ENCODE results near the gene SLC9A5.

The SLC9A5 gene

DNA sequence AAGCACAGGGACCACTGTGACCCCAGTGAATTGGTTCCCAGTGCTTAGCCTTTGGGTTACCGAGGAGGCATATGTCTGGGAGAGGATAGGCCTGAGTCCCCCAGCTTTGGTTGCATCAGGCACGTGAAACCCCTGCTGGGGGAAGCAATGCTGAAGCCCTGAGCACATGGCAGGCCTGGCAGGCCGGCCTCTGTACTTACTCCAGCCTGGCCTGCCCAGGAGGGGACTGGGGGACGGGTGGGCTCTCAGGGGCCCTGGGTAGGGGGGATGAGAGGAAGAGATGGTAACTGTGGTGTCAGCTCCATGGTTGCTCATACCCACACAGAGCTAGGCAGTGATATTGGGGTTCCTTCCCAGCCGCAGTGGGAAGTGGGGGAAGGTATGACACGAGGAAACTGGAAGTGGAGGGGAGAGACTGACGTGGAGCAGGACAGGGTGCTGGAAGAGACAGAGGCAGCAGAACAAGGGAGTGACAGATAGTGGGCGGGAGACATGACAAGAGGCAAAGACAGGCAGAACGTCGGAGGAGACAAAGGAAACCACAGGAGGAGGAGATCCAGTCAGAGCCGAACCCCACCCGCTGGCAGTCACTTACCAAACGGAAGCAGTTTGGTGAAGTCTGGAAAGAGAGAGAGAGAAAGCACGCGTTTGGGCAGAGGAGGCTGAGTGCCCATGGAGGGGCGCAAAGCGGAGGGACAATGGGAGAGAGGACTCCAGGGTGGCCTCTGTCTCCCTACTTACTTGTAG is 12.8 kb upstream of the SLC9A5 start:
- peak in 1 of 2 experiments; percentile 31 for DNase-seq (ENCODE audit: low read depth in 1 of 2, low spot score in 1 of 2)
- no peak for TF ChIP-seq POLR2AphosphoS5 (IDR thresholded peaks at IDR 0.05; ENCODE audit: low read depth)
- TF ChIP-seq, protein P1, sequence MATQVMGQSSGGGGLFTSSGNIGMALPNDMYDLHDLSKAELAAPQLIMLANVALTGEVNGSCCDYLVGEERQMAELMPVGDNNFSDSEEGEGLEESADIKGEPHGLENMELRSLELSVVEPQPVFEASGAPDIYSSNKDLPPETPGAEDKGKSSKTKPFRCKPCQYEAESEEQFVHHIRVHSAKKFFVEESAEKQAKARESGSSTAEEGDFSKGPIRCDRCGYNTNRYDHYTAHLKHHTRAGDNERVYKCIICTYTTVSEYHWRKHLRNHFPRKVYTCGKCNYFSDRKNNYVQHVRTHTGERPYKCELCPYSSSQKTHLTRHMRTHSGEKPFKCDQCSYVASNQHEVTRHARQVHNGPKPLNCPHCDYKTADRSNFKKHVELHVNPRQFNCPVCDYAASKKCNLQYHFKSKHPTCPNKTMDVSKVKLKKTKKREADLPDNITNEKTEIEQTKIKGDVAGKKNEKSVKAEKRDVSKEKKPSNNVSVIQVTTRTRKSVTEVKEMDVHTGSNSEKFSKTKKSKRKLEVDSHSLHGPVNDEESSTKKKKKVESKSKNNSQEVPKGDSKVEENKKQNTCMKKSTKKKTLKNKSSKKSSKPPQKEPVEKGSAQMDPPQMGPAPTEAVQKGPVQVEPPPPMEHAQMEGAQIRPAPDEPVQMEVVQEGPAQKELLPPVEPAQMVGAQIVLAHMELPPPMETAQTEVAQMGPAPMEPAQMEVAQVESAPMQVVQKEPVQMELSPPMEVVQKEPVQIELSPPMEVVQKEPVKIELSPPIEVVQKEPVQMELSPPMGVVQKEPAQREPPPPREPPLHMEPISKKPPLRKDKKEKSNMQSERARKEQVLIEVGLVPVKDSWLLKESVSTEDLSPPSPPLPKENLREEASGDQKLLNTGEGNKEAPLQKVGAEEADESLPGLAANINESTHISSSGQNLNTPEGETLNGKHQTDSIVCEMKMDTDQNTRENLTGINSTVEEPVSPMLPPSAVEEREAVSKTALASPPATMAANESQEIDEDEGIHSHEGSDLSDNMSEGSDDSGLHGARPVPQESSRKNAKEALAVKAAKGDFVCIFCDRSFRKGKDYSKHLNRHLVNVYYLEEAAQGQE (IDR thresholded peaks at IDR 0.05; ENCODE audit: insufficient replicate concordance, low read depth), result no peak
- TF ChIP-seq SPI1 (IDR thresholded peaks at IDR 0.05; ENCODE audit: borderline replicate concordance, low read depth), result no peak
- TF ChIP-seq GABPA (IDR thresholded peaks at IDR 0.05; ENCODE audit: low read depth), result no peak
- TF ChIP-seq, protein P2, sequence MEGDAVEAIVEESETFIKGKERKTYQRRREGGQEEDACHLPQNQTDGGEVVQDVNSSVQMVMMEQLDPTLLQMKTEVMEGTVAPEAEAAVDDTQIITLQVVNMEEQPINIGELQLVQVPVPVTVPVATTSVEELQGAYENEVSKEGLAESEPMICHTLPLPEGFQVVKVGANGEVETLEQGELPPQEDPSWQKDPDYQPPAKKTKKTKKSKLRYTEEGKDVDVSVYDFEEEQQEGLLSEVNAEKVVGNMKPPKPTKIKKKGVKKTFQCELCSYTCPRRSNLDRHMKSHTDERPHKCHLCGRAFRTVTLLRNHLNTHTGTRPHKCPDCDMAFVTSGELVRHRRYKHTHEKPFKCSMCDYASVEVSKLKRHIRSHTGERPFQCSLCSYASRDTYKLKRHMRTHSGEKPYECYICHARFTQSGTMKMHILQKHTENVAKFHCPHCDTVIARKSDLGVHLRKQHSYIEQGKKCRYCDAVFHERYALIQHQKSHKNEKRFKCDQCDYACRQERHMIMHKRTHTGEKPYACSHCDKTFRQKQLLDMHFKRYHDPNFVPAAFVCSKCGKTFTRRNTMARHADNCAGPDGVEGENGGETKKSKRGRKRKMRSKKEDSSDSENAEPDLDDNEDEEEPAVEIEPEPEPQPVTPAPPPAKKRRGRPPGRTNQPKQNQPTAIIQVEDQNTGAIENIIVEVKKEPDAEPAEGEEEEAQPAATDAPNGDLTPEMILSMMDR (IDR thresholded peaks at IDR 0.05; ENCODE audit: insufficient read depth, low read length), result no peak
- H3K4me3 ChIP-seq (replicated peaks; ENCODE audit: insufficient read depth, low read length), result no peak overlapping the region
- peak overlapping the region; percentile 7 for H3K27ac ChIP-seq (replicated peaks)
- no peaks in the 10 kb centered on the region for H3K27me3 ChIP-seq (ENCODE audit: insufficient read depth, poor library complexity, severe bottlenecking)

DNA sequence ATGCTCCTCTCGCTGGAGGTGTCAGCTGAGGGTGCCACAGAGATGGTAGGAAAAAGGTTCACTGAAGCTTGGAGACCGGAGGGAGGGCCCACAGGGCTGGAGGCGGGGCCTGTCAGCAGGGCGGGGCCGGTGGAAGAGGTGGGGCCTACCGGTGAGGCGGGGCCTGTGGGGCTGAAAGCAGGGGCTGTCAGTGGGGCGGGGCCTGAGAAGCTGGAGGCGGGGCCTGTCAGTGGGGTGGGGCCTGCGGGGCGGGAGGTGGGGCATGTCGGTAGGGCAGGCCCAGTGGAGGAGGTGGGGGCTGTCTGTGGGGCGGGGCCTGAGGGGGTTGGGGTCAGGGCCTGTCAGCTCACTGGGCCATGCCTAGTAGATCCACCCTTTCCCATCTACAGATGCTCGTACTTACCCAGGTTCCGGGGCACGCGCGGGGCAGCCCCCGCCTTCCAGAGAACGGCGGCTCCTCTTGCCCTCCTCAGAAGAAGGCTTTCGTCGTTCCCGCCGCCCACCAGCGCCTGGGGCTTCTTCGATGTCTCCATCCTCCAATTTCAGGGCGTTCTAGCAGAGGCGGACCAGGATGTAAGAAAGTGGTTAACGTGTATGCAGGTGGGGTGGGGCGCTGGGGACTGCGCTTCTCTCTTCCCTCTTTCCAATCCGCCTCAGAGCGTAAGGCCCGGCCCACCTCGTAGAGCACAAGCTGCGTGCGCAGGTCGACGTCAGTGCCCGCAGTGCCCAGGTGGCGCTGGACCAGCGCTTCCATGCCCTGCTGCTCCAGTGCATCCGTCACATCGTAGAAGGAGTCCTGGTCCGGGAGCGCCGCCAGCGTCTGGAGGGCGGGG is 12.0 kb upstream of the SLC9A5 start:
- DNase-seq (ENCODE audit: low read depth in 1 of 2, low spot score in 1 of 2), result peak in 1 of 2 experiments; percentile 73
- no peaks in the 10 kb centered on the region for H3K27me3 ChIP-seq (ENCODE audit: insufficient read depth, poor library complexity, severe bottlenecking)
- H3K4me3 ChIP-seq (replicated peaks; ENCODE audit: insufficient read depth, low read length), result no peak overlapping the region
- TF ChIP-seq, protein P1 (IDR thresholded peaks at IDR 0.05; ENCODE audit: insufficient replicate concordance, low read depth), result no peak
- TF ChIP-seq, protein P2 (IDR thresholded peaks at IDR 0.05; ENCODE audit: insufficient read depth, low read length), result no peak
- no peak for TF ChIP-seq GABPA (IDR thresholded peaks at IDR 0.05; ENCODE audit: low read depth)
- no peak for TF ChIP-seq SPI1 (IDR thresholded peaks at IDR 0.05; ENCODE audit: borderline replicate concordance, low read depth)
- TF ChIP-seq POLR2AphosphoS5 (IDR thresholded peaks at IDR 0.05; ENCODE audit: low read depth), result no peak
- no peak overlapping the region; the same call in 1 of the 2 replicates for H3K27ac ChIP-seq (replicated peaks)

GRCh38 chr16:67237396-67238277 is 11.1 kb upstream of the SLC9A5 start:
- Histone ChIP-seq H3K4me3 (replicated peaks; ENCODE audit: insufficient read depth, low read length) (no peak overlapping the region), H3K27ac (replicated peaks) (no peak overlapping the region)
- no peak for TF ChIP-seq SPI1 (IDR thresholded peaks at IDR 0.05; ENCODE audit: borderline replicate concordance, low read depth)
- TF ChIP-seq, protein P2 (IDR thresholded peaks at IDR 0.05; ENCODE audit: insufficient read depth, low read length), result no peak
- TF ChIP-seq GABPA (IDR thresholded peaks at IDR 0.05; ENCODE audit: low read depth), result no peak
- no peak for TF ChIP-seq POLR2AphosphoS5 (IDR thresholded peaks at IDR 0.05; ENCODE audit: low read depth)
- TF ChIP-seq, protein P1 (IDR thresholded peaks at IDR 0.05; ENCODE audit: insufficient replicate concordance, low read depth), result no peak

More at GRCh38 chr16:67237396-67238277, 11.1 kb upstream of the SLC9A5 start:
- H3K27me3 ChIP-seq (ENCODE audit: insufficient read depth, poor library complexity, severe bottlenecking), result no peaks in the 10 kb centered on the region
- no peak for DNase-seq (ENCODE audit: low read depth in 1 of 2, low spot score in 1 of 2)

Data from HL-60 (cell line).